Measurements from ENCODE around the gene PPP1R1C. TPM values are rescaled to one million over a fixed set of nuclear protein-coding genes. Genes with fewer than 3 reads are reported as not detected.

PPP1R1C gene
- total and polyA plus RNA-seq, 2 of the 13 experiments (the other 11 are each of a cell fraction or from before 2014, with no cell fraction given): 1.5 to 3.5 TPM

- peak overlapping the region; percentile 69 for H3K4me2 ChIP-seq (ENCODE audit: low read depth, low read length)
- no peaks in the 10 kb centered on the region for H3K36me3 ChIP-seq (replicated peaks in 1 of 2; ENCODE audit: control insufficient read depth in 1 of 2, insufficient read depth in 2 of 2, low read length in 2 of 2)
- peaks cover 45% of the 10 kb centered on the region for H3K4me1 ChIP-seq (ENCODE audit: insufficient read depth, low read length)
- H3K9me3 ChIP-seq (ENCODE audit: low read length): no peaks in the 10 kb centered on the region
- POLR2A ChIA-PET: interaction anchor here (1.2 kb wide), 1 partner anchor 15 kb away, joined by 3 read pairs; no protein-coding TSS in a partner anchor
- no peak for FAIRE-seq
- no peak for ATAC-seq
- H3K27ac ChIP-seq (ENCODE audit: extremely low read length, insufficient read depth, low read length): peak overlapping the region; percentile 66
- intact Hi-C loops (cut with micrococcal nuclease; ENCODE audit: unreplicated experiment): loop anchor here (1.0 to 2.0 kb wide), 2 partner anchors 11 to 39 kb away; no protein-coding TSS in a partner anchor
- in situ Hi-C loops (cut with HindIII; ENCODE audit: extremely low pct_ligation_motif_present, low pct_unique_long_range_greater_than_20kb): no loop called here
- TF ChIP-seq RCOR2 (CRISPR knock-in tag; IDR thresholded peaks at IDR 0.05): 0 out of 2 replicates have a peak, but pooled peaks have one; percentile 9
- no peak for TF ChIP-seq ZNF614 (CRISPR knock-in tag; IDR thresholded peaks at IDR 0.05; ENCODE audit: borderline replicate concordance)
- TF ChIP-seq KLF6 (CRISPR knock-in tag; IDR thresholded peaks at IDR 0.05): no peak
- no peak for TF ChIP-seq ZNF329 (CRISPR knock-in tag; IDR thresholded peaks at IDR 0.05; ENCODE audit: low read depth)
- 0 out of 2 replicates have a peak, but pooled peaks have one; percentile 21 for TF ChIP-seq CEBPB (IDR thresholded peaks at IDR 0.05; ENCODE audit: borderline replicate concordance, low read depth, low read length)
- 0 out of 4 replicates have a peak, but pooled peaks of 1 of the 2 experiments have one; percentile 2 for TF ChIP-seq EP300 (IDR thresholded peaks at IDR 0.05; ENCODE audit: low read depth in 2 of 2, low read length in 2 of 2)
- no peak for TF ChIP-seq EP300 (CRISPR knock-in tag; IDR thresholded peaks at IDR 0.05; ENCODE audit: borderline replicate concordance)
- no peak for TF ChIP-seq ETS1 (CRISPR knock-in tag; IDR thresholded peaks at IDR 0.05)
- peak; percentile 13; the same call in 1 of the 2 replicates for TF ChIP-seq CEBPG (CRISPR knock-in tag; IDR thresholded peaks at IDR 0.05)
- peak; percentile 26 for TF ChIP-seq TEAD3 (CRISPR knock-in tag; optimal IDR thresholded peaks at IDR 0.05; ENCODE audit: borderline replicate concordance)
- 0 out of 2 replicates have a peak, but pooled peaks have one; percentile 11 for TF ChIP-seq RFXANK (CRISPR knock-in tag; IDR thresholded peaks at IDR 0.05)
- no peak for TF ChIP-seq ATF1 (CRISPR knock-in tag; IDR thresholded peaks at IDR 0.05)
- no peak for TF ChIP-seq FOXC1 (CRISPR knock-in tag; IDR thresholded peaks at IDR 0.05; ENCODE audit: borderline replicate concordance)
- TF ChIP-seq ZGPAT (CRISPR knock-in tag; IDR thresholded peaks at IDR 0.05): peak; percentile 5; the same call in 1 of the 2 replicates
- no peak for TF ChIP-seq FOXO4 (CRISPR knock-in tag; conservative IDR thresholded peaks at IDR 0.05)
- no peak for TF ChIP-seq LBX2 (CRISPR knock-in tag; IDR thresholded peaks at IDR 0.05; ENCODE audit: borderline replicate concordance)
- TF ChIP-seq EZH2 (conservative IDR thresholded peaks at IDR 0.05; ENCODE audit: low read depth, low read length): no peak
- H4K20me1 ChIP-seq (ENCODE audit: insufficient read depth, low read length): no peaks in the 10 kb centered on the region
- no peaks in the 10 kb centered on the region for H3K79me2 ChIP-seq (ENCODE audit: insufficient read depth, low read length)
- H2AFZ ChIP-seq (ENCODE audit: low read length): peak overlapping the region; percentile 7
- no peaks in the 10 kb centered on the region for H3K27me3 ChIP-seq (ENCODE audit: control insufficient read depth in 1 of 2, insufficient read depth in 2 of 2, low read length in 2 of 2)
- H3K4me3 ChIP-seq (replicated peaks in 1 of 3; ENCODE audit: insufficient read depth in 1 of 3, low read depth in 2 of 3, low read length in 3 of 3): peak overlapping the region in 2 of 3 experiments; percentile 25 to 26; a peak in 3 of 6 replicates
- 10% methylated on average over 2 of the region's 2 CpGs for WGBS (ENCODE audit: low lambda C conversion rate)
- no peak for DNase-seq (ENCODE audit: low spot score)
- no TSS peak for BruUV-seq (replicated peaks)
- CTCF ChIA-PET (ENCODE audit: low intra/inter-chr PET ratio, low total read pairs): no interaction called here
- H3K9ac ChIP-seq (ENCODE audit: insufficient read depth, low read depth, low read length): peak overlapping the region; percentile 17; the same call in 1 of the 2 replicates
Measured at GRCh38 chr2:181943411-181944124, 42.1 kb upstream of the PPP1R1C start.
